ENCODE results near the gene CACNA1C. TPM values are rescaled to one million over a fixed set of nuclear protein-coding genes. Genes with fewer than 3 reads are reported as not detected.

CACNA1C gene
- total and polyA plus RNA-seq, 2 of the 4 experiments (the other 2 are of a cell fraction), result 1.6 to 2.6 TPM

- dilution Hi-C loops (cut with HindIII; ENCODE audit: low sequenced_read_pairs, unreplicated experiment), result no loop called here
- Histone ChIP-seq H4K8ac (ENCODE audit: low read depth in 2 of 2, low read length in 2 of 2) (no peak overlapping the region), H2BK5ac (ENCODE audit: low read depth, low read length, poor library complexity, severe bottlenecking) (no peak overlapping the region), H4K20me1 (ENCODE audit: insufficient read depth, low read length) (no peaks in the 10 kb centered on the region), H2AK5ac (ENCODE audit: low read depth, low read length) (no peak overlapping the region), H3K4ac (ENCODE audit: low read depth, low read length) (no peak overlapping the region), H2BK120ac (ENCODE audit: low read depth, low read length) (no peak overlapping the region), H2BK15ac (ENCODE audit: low read depth, low read length) (no peak overlapping the region), H2BK20ac (ENCODE audit: low read depth, low read length) (no peak overlapping the region), H3K23ac (ENCODE audit: low read depth, low read length) (no peak overlapping the region), H3K9me3 (ENCODE audit: control insufficient read depth, insufficient read depth, low read length) (no peaks in the 10 kb centered on the region), H3K4me2 (ENCODE audit: low read depth, low read length) (no peak overlapping the region), H3K9me1 (ENCODE audit: insufficient read depth, low read length) (peaks cover 4% of the 10 kb centered on the region; the same call in 1 of the 2 replicates), H2AFZ (replicated peaks; ENCODE audit: low read length, poor library complexity) (no peak overlapping the region), H4K5ac (ENCODE audit: low read depth, low read length) (no peak overlapping the region), H3K79me1 (ENCODE audit: low read depth in 1 of 2, low read length in 2 of 2) (no peaks in the 10 kb centered on the region), H3K4me1 (ENCODE audit: control insufficient read depth, insufficient read depth, low read length) (no peaks in the 10 kb centered on the region), H3K27ac (ENCODE audit: insufficient read depth, low read length) (no peak overlapping the region), H3K4me3 (ENCODE audit: insufficient read depth, low read depth, low read length) (no peak overlapping the region), H3K9ac (ENCODE audit: low read depth, low read length) (no peak overlapping the region), H3K56ac (ENCODE audit: extremely low read depth, insufficient read depth, low read length) (no peak overlapping the region), H3K18ac (ENCODE audit: low read depth, low read length) (no peak overlapping the region), H3K14ac (replicated peaks; ENCODE audit: low read depth, low read length) (no peak overlapping the region), H4K91ac (ENCODE audit: insufficient read depth, low read depth, low read length) (no peak overlapping the region), H3K36me3 (ENCODE audit: control insufficient read depth, insufficient read depth, low read length) (peaks cover 30% of the 10 kb centered on the region), H2AK9ac (replicated peaks; ENCODE audit: low read depth, low read length, poor library complexity) (no peak overlapping the region), H3K27me3 (ENCODE audit: control insufficient read depth, insufficient read depth, low read length) (no peaks in the 10 kb centered on the region)
- no TSS peak for BruUV-seq (replicated peaks)
- DNase-seq (no peak), ATAC-seq (ENCODE audit: low read depth) (no peak)
- CTCF ChIA-PET, result no interaction called here
- TF ChIP-seq NFE2L2 (IDR thresholded peaks at IDR 0.05; ENCODE audit: low read depth, low read length) (no peak), CEBPB (IDR thresholded peaks at IDR 0.05; ENCODE audit: low read depth, low read length) (no peak), SMC3 (IDR thresholded peaks at IDR 0.05; ENCODE audit: low read depth, low read length) (no peak), USF2 (IDR thresholded peaks at IDR 0.05; ENCODE audit: low read depth, low read length) (no peak), RAD21 (IDR thresholded peaks at IDR 0.05; ENCODE audit: low read length) (no peak)
- POLR2A ChIA-PET (ENCODE audit: unreplicated experiment), result no interaction called here
- in situ Hi-C loops (cut with MboI; ENCODE audit: low sequenced_read_pairs), result no loop called here
- intact Hi-C loops (cut with micrococcal nuclease), result no loop called here
- WGBS, 2 experiments (ENCODE audit: extremely low coverage in 2 of 2, insufficient read length in 1 of 2), result no CpG with 5 or more reads among the region's 3 CpGs
Measured at GRCh38 chr12:2666846-2667245, 614.1 kb downstream of the CACNA1C start.

Data from IMR-90 (cell line).